Pancreas (tissue), 10 donors: ENCODE measurements around the gene LHPP. TPM values are rescaled to one million over a fixed set of nuclear protein-coding genes. Genes with fewer than 3 reads are reported as not detected.

Experiments
- ATAC-seq, 4 donors: fragments of 200-7000 bp; cut with Tn5 transposase; one replicate each; pipeline versions ENCODE4 v1.8.0 to v1.9.1; 2020; ENCODE audit warnings: mild to moderate bottlenecking in 4 of 4, moderate library complexity in 4 of 4
- DNase-seq, 6 donors: peaks; one replicate each; pipeline ENCODE4 v3.0.0-alpha.2; 2020
- FAIRE-seq: peaks from 2 replicates; lab custom pipeline; 2012; peaks lifted over from hg19 to GRCh38; lab: Jason Lieb, UNC
- H3K27ac ChIP-seq, 4 donors: fragments of 200-600 bp; sonication (generic); 1 replicate in 3 of 4; 2 replicates in 1 of 4; pipeline versions ENCODE4 v1.5.0 to v1.8.0; 2020
- H3K27me3 ChIP-seq, 4 donors: fragments of 200-600 bp; one replicate each; pipeline ENCODE4 v1.8.0; 2021
- H3K36me3 ChIP-seq, 3 donors: fragments of 200-600 bp; sonication (generic) in 1 of 3; one replicate each; pipeline versions ENCODE4 v1.5.0 to v1.8.0; 2020 to 2021
- H3K4me1 ChIP-seq, 3 donors: fragments of 200-600 bp; one replicate each; pipeline ENCODE4 v1.8.0; 2021
- H3K4me3 ChIP-seq, 4 donors: fragments of 200-600 bp; sonication (generic) in 2 of 4; one replicate each; pipeline versions ENCODE4 v1.5.0 to v1.8.0; 2020 to 2021
- H3K9me3 ChIP-seq, 4 donors: fragments of 200-600 bp; one replicate each; pipeline ENCODE4 v1.8.0; 2021
- WGBS, 2 donors: extraction: QIAGEN DNeasy Blood & Tissue Kit; methylation state at CpG; one replicate each; pipeline ENCODE4 v1.1.7; 2013; 5-methylcytosine and 5-hydroxymethylcytosine counted together
- intact Hi-C, 3 donors: fragments of 100-400 bp; cut with DNase I; formaldehyde crosslinking; loops; one replicate each; pipeline versions ENCODE4 v1.11.1 to v1.14.2; 2022
- polyA plus RNA-seq, 2 donors: library from polyadenylated mRNA; stranded (reverse); fragments of 200-250 nt; gene quantifications; one replicate each; pipeline ENCODE4 v1.2.3, GENCODE V29; 2013
- total RNA-seq, 6 donors: library from RNA; stranded (reverse); fragmentation: NEBNext Ultra II Directional in 4 of 6; extraction: Animal tissue kit (Norgen Biotek cat#: 25700) in 4 of 6; gene quantifications; one replicate each; pipeline versions ENCODE4 v1.2.1 to v1.2.4, GENCODE V29; 2021 to 2023
- TF ChIP-seq, protein P1 (sequence below), 4 donors: fragments of 200-600 bp; sonication (generic) in 3 of 4; IDR thresholded peaks; one replicate each; pipeline versions ENCODE4 v1.5.0 to v1.8.0; 2021; ENCODE audit warnings: antibody characterized with exemption in 4 of 4
- donor health status: healthy with polysubstance abuse.
- donor health status: DM: no; HTN: no; CAD: no; lungs with moderate emphysema.
- donor health status: DM: no; HTN: no; CAD: no.
- donor health status: control.
- donor health status: control.
- donor health status: Bipolar disorder and iron deficiency.
- donor health status: DM: yes; HTN: yes; CAD: no.
- donor health status: DM: no; HTN: no; CAD: no.
- donor health status: DM: no; HTN: no; CAD: no.
- donor health status: DM: yes; HTN: yes; CAD: no.

LHPP gene
- total RNA-seq (1 to 10 TPM; 5.3 to 8.1 (median 6.9) TPM), polyA plus RNA-seq (10 to 100 TPM in 1 of 2 donors, 1 to 10 TPM in 1; 9.0 to 10.8 TPM)

DNA sequence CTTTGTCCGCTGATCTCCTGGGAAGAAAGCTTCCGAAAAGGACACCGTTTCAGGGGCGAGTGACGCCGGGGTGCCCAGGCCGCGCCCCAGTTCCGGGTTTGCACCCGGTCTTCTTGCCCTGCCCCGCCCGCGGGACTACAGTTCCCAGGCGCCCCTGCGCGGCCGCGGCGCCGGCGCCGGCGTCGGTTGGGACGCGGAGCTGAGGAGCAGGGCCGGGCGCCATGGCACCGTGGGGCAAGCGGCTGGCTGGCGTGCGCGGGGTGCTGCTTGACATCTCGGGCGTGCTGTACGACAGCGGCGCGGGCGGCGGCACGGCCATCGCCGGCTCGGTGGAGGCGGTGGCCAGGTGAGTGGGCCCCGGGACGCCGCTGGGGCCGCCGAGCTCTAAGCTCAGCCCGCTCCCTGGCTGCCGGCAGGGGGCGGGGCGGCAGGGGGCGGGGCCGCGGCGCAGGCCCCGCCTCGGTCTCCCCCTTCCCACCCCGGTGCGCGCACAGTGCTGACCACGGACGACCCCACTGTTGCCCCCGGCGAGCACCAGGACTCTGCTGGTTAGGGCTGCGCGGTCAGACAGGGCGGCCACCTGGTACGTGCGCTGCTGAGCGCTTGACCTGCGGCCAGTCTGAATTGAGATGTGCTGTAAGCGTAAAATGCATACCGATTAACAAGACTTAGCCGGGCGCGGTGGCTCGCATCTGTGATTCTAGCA lies at the start of gene LHPP:
Gene LHPP, plus strand, starts transcription at position 182 of the 706 bp plus-strand sequence. Its CDS starts 40 bp downstream, at position 222.
- intact Hi-C loops, result no loop called here
- peak within 1 kb of the TSS; percentile 51 to 89 (median 62) for H3K4me3 ChIP-seq
- no peaks in the 10 kb centered on the region for H3K36me3 ChIP-seq
- peak within 1 kb of the TSS; percentile 17 to 74 (median 64) for H3K27ac ChIP-seq
- FAIRE-seq (no peak), DNase-seq (peak; percentile 83 to 94 (median 86)), ATAC-seq (peak; percentile 98 to 99 (median 98))
- no peaks in the 10 kb centered on the region for H3K27me3 ChIP-seq
- 0 to 1% methylated on average over 70 to 81 of the region's 81 CpGs for WGBS, 2 donors
- H3K4me1 ChIP-seq, result peaks cover 0 to 3% (median 0%) of the 10 kb centered on the region in 3 donors
- TF ChIP-seq, protein P1, sequence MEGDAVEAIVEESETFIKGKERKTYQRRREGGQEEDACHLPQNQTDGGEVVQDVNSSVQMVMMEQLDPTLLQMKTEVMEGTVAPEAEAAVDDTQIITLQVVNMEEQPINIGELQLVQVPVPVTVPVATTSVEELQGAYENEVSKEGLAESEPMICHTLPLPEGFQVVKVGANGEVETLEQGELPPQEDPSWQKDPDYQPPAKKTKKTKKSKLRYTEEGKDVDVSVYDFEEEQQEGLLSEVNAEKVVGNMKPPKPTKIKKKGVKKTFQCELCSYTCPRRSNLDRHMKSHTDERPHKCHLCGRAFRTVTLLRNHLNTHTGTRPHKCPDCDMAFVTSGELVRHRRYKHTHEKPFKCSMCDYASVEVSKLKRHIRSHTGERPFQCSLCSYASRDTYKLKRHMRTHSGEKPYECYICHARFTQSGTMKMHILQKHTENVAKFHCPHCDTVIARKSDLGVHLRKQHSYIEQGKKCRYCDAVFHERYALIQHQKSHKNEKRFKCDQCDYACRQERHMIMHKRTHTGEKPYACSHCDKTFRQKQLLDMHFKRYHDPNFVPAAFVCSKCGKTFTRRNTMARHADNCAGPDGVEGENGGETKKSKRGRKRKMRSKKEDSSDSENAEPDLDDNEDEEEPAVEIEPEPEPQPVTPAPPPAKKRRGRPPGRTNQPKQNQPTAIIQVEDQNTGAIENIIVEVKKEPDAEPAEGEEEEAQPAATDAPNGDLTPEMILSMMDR (IDR thresholded peaks at IDR 0.05), result peak; percentile 23 to 58 (median 34)
- H3K9me3 ChIP-seq, result no peaks in the 10 kb centered on the region

DNA sequence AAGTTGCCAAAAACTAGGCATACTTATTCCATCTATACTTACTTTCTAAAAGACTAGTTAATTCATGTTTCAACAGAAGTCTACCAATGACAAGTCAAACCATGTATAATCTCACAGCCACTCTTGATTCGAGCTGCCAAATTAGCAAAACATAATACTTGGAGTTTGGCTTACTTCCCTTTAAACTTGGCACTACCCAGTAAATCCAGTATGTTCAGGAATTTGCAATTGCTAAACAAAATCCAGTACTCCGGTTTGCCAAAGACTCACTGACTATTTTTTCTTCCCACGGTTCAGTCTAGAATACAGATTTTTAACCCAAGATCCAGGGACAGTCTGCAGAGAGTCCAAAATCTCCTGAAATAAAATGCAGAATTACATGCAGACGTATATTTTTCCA lies 47.5 kb upstream of the LHPP start:
- intact Hi-C loops, result no loop called here
- TF ChIP-seq, protein P1 (IDR thresholded peaks at IDR 0.05), result no peak
- FAIRE-seq, result no peak
- H3K27ac ChIP-seq, result peak overlapping the region in 1 of 4 donors; percentile 5
- H3K9me3 ChIP-seq, result no peaks in the 10 kb centered on the region
- peaks cover 0 to 2% (median 0%) of the 10 kb centered on the region in 3 donors for H3K36me3 ChIP-seq
- ATAC-seq, result no peak
- WGBS, 2 donors, result 17 to 22% methylated on average over 4 of the region's 4 CpGs
- no peak for DNase-seq
- peaks cover 13 to 27% (median 22%) of the 10 kb centered on the region in 3 donors for H3K4me1 ChIP-seq
- H3K27me3 ChIP-seq, result no peaks in the 10 kb centered on the region
- no peak overlapping the region for H3K4me3 ChIP-seq

DNA sequence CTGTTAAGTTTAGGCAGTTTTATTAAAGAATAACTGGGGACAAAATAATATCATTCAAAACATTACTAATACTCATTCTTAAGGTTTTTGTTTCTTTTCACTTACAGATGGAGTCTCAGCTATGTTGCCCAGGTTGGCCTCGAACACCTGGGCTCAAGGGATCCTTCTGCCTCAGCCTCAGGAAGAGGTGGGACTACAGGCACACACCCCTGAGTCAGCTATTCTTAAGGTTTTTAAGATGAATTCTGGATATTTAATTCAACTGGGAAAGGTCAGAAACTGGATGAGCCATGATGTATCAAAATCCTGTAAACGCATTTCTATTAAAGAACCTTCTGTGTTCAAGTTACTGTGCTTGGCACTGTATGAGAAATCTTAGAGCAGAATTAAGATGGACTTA lies 46.4 kb upstream of the LHPP start:
- Histone ChIP-seq H3K36me3 (no peaks in the 10 kb centered on the region), H3K4me3 (no peak overlapping the region), H3K27ac (no peak overlapping the region), H3K27me3 (no peaks in the 10 kb centered on the region), H3K4me1 (peaks cover 13 to 27% (median 22%) of the 10 kb centered on the region in 3 donors), H3K9me3 (no peaks in the 10 kb centered on the region)
- intact Hi-C loops, result no loop called here
- TF ChIP-seq, protein P1 (IDR thresholded peaks at IDR 0.05), result no peak
- FAIRE-seq (no peak), DNase-seq (no peak), ATAC-seq (no peak)
- WGBS, 2 donors, result 87 to 92% methylated on average over 2 of the region's 2 CpGs

DNA sequence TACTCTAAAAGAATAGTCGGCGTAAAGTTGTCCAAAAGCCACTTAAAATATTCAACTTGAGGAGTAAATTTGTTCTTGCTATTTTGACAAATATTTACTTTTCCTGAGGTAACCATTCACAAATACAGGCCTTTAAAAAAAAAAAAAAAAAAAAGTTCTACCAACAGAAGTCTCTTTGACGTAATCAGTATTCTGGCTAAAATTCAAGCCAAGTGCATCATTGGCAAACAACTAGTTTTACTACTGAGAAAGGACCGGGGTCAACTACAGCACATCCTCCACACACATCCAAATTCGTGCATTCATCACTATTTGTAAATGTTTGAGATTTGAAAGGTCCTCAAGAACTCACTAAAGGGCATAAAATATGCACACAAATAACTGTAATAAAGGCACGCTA lies 44.9 kb upstream of the LHPP start:
- FAIRE-seq (no peak), DNase-seq (peak in 1 of 6 donors; percentile 17)

More for the DNA sequence above, 44.9 kb upstream of the LHPP start:
- Histone ChIP-seq H3K27me3 (no peaks in the 10 kb centered on the region), H3K27ac (no peak overlapping the region), H3K4me1 (peaks cover 13 to 27% (median 22%) of the 10 kb centered on the region in 3 donors), H3K36me3 (no peaks in the 10 kb centered on the region), H3K9me3 (no peaks in the 10 kb centered on the region), H3K4me3 (peak overlapping the region in 1 of 4 donors; percentile 97)
- TF ChIP-seq, protein P1 (IDR thresholded peaks at IDR 0.05), result no peak
- intact Hi-C loops, result no loop called here
- WGBS, 2 donors, result 23 to 31% methylated on average over 6 of the region's 6 CpGs
- ATAC-seq, result peak in 3 of 4 donors; percentile 2 to 24 (median 10)
